Keratinocyte (primary cell): ENCODE measurements around the gene FCRLB. TPM values are rescaled to one million over a fixed set of nuclear protein-coding genes. Genes with fewer than 3 reads are reported as not detected.

ENCODE experiments used
- DNase-seq: peaks from one replicate; pipeline ENCODE4 v3.0.0-alpha.2; 2011; ENCODE audit warnings: low read depth, missing footprints, low spot score
- FAIRE-seq: peaks from 2 replicates; lab custom pipeline; 2011; peaks lifted over from hg19 to GRCh38; lab: Jason Lieb, UNC
- H2AFZ ChIP-seq: 2 replicates; pipeline ENCODE4 v1.6.0; 2012; ENCODE audit warnings: low read length, control low read depth, inconsistent platforms; ENCODE audit not compliant: control insufficient read depth
- H3K27ac ChIP-seq: 2 replicates; pipeline ENCODE4 v1.5.1; 2011; ENCODE audit warnings: low read length; ENCODE audit not compliant: control insufficient read depth, insufficient read depth
- H3K27me3 ChIP-seq: 3 replicates; pipeline ENCODE4 v1.6.0; 2011; ENCODE audit warnings: low read length; ENCODE audit not compliant: control insufficient read depth, insufficient read depth; ENCODE audit errors: extremely low read depth
- H3K36me3 ChIP-seq, 2 experiments: 2 replicates in 1 of 2; 3 replicates in 1 of 2; pipeline ENCODE4 v1.5.1; 2011; ENCODE audit warnings: low read length in 2 of 2, mild to moderate bottlenecking in 1 of 2; ENCODE audit not compliant: control insufficient read depth in 2 of 2, insufficient read depth in 2 of 2; ENCODE audit errors: extremely low read depth in 1 of 2
- H3K4me1 ChIP-seq: 3 replicates; pipeline ENCODE4 v1.5.1; 2011; ENCODE audit warnings: low read length; ENCODE audit not compliant: control insufficient read depth, insufficient read depth; ENCODE audit errors: extremely low read depth
- H3K4me2 ChIP-seq: 3 replicates; pipeline ENCODE4 v1.6.0; 2011; ENCODE audit warnings: low read depth, low read length; ENCODE audit not compliant: control insufficient read depth, insufficient read depth; ENCODE audit errors: extremely low read depth
- H3K4me3 ChIP-seq, 3 experiments: fragments of 200-600 bp in 1 of 3; sonication (generic) in 1 of 3; 2 replicates in 2 of 3; 3 replicates in 1 of 3; pipeline ENCODE4 v1.5.1; 2011 to 2016; ENCODE audit warnings: low read length in 3 of 3, mild to moderate bottlenecking in 3 of 3, control low read depth in 2 of 3, inconsistent platforms in 1 of 3, low read depth in 1 of 3, mixed read lengths in 1 of 3, mixed run types in 1 of 3, moderate library complexity in 1 of 3; ENCODE audit not compliant: control insufficient read depth in 2 of 3, insufficient read depth in 2 of 3; ENCODE audit errors: extremely low read depth in 1 of 3
- H3K79me2 ChIP-seq: 2 replicates; pipeline ENCODE4 v1.6.0; 2012; ENCODE audit warnings: low read length; ENCODE audit not compliant: control insufficient read depth, insufficient read depth
- H3K9ac ChIP-seq: 3 replicates; pipeline ENCODE4 v1.6.0; 2011; ENCODE audit warnings: low read length; ENCODE audit not compliant: control insufficient read depth, insufficient read depth; ENCODE audit errors: extremely low read depth
- H3K9me1 ChIP-seq: 3 replicates; pipeline ENCODE4 v1.6.0; 2011; ENCODE audit warnings: low read length; ENCODE audit not compliant: control insufficient read depth, insufficient read depth; ENCODE audit errors: extremely low read depth
- H3K9me3 ChIP-seq: 2 replicates; pipeline ENCODE4 v1.5.1; 2012; ENCODE audit warnings: low read depth, low read length; ENCODE audit not compliant: control insufficient read depth
- H4K20me1 ChIP-seq: 3 replicates; pipeline ENCODE4 v1.6.0; 2011; ENCODE audit warnings: low read length; ENCODE audit not compliant: control insufficient read depth, insufficient read depth; ENCODE audit errors: extremely low read depth
- EZH2 ChIP-seq: IDR thresholded peaks from one replicate; pipeline ENCODE4 v1.6.1; 2012; ENCODE audit warnings: inconsistent platforms, mild to moderate bottlenecking, low read length, moderate library complexity
- dilution Hi-C: fragments of 300-500 bp; cut with MboI; formaldehyde crosslinking; loops from one replicate; pipeline ENCODE4 v1.7.0; 2020; ENCODE audit warnings: low sequenced_read_pairs; ENCODE audit not compliant: extremely low pct_ligation_motif_present
- polyA plus RNA-seq, 5 experiments: library from polyadenylated mRNA; depleted of rRNA in 3 of 5; stranded (reverse) in 3 of 5; stranded (forward) in 1 of 5; unstranded in 1 of 5; fragments of >200 nt; gene quantifications; 1 replicate in 1 of 5; 2 replicates in 3 of 5; 3 replicates in 1 of 5; pipeline versions ENCODE4 v1.2.1 to v1.2.3, GENCODE V29; 2011 to 2012; ENCODE audit warnings: missing spikeins in 2 of 5, low read depth in 1 of 5, low replicate concordance in 1 of 5
- TF ChIP-seq, protein P1 (sequence below), 3 experiments: IDR thresholded peaks in 1 of 3; conservative IDR thresholded peaks in 1 of 3; optimal IDR thresholded peaks in 1 of 3; 2 replicates in 2 of 3; 3 replicates in 1 of 3; pipeline versions ENCODE3 to v1.5.1; 2011; ENCODE audit warnings: low read length in 3 of 3, mild to moderate bottlenecking in 3 of 3, moderate library complexity in 2 of 3, control low read depth in 1 of 3, inconsistent platforms in 1 of 3; ENCODE audit not compliant: insufficient read depth in 2 of 3; ENCODE audit errors: extremely low read depth in 1 of 3

FCRLB gene
- polyA plus RNA-seq, 1 donor (not counting 4 experiments of a cell fraction or from before 2014, with no cell fraction given) = 0.52 TPM

DNA sequence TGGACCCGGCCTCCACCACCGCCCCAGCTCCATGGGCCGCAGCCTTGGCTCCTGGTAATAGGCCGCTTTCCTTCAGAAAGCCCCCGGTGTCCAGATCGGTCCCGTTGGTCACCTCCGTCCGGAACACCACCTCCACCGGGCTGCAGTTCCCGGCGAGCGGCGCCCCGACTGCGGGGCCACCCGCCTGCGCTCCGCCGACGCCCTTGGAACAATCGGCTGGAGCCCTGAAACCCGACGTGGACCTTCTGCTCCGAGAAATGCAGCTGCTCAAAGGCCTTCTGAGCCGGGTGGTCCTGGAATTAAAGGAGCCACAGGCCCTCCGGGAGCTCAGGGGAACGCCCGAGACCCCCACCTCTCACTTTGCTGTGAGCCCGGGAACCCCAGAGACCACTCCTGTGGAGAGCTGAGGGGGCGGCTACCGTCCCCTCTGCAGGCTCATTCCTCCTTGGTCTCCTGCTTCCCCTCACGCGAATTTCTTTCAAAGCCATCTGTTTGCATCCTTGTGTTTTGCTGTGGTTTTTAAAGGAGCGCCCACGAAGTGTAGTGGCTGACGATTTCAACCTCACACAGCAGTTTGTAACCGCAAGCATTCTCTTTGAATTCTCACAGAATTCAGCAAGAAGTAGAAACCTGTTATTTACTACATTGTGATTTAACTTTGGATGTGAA is 6.0 kb downstream of the FCRLB start:
- FAIRE-seq (no peak), DNase-seq (no peak)
- peaks cover 46% of the 10 kb centered on the region for H3K4me1 ChIP-seq
- H2AFZ ChIP-seq = peak overlapping the region; percentile 69
- H3K27me3 ChIP-seq = no peaks in the 10 kb centered on the region
- H3K4me2 ChIP-seq = peak overlapping the region; percentile 83
- TF ChIP-seq, protein P1, sequence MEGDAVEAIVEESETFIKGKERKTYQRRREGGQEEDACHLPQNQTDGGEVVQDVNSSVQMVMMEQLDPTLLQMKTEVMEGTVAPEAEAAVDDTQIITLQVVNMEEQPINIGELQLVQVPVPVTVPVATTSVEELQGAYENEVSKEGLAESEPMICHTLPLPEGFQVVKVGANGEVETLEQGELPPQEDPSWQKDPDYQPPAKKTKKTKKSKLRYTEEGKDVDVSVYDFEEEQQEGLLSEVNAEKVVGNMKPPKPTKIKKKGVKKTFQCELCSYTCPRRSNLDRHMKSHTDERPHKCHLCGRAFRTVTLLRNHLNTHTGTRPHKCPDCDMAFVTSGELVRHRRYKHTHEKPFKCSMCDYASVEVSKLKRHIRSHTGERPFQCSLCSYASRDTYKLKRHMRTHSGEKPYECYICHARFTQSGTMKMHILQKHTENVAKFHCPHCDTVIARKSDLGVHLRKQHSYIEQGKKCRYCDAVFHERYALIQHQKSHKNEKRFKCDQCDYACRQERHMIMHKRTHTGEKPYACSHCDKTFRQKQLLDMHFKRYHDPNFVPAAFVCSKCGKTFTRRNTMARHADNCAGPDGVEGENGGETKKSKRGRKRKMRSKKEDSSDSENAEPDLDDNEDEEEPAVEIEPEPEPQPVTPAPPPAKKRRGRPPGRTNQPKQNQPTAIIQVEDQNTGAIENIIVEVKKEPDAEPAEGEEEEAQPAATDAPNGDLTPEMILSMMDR (optimal IDR thresholded peaks at IDR 0.05 in 1 of 3, IDR thresholded peaks at IDR 0.05 in 1 of 3, conservative IDR thresholded peaks at IDR 0.05 in 1 of 3; ENCODE audit: extremely low read depth in 1 of 3, insufficient read depth in 2 of 3, low read length in 3 of 3) = no peak
- no peak for TF ChIP-seq EZH2
- H4K20me1 ChIP-seq = no peaks in the 10 kb centered on the region
- no peaks in the 10 kb centered on the region for H3K9me1 ChIP-seq
- no peaks in the 10 kb centered on the region for H3K9me3 ChIP-seq
- peak overlapping the region; percentile 87 for H3K9ac ChIP-seq
- H3K36me3 ChIP-seq = no peaks in the 10 kb centered on the region
- H3K79me2 ChIP-seq = no peaks in the 10 kb centered on the region
- dilution Hi-C loops = no loop called here
- peak overlapping the region; percentile 58 to 77 (median 71) for H3K4me3 ChIP-seq
- peak overlapping the region; percentile 70 for H3K27ac ChIP-seq

DNA sequence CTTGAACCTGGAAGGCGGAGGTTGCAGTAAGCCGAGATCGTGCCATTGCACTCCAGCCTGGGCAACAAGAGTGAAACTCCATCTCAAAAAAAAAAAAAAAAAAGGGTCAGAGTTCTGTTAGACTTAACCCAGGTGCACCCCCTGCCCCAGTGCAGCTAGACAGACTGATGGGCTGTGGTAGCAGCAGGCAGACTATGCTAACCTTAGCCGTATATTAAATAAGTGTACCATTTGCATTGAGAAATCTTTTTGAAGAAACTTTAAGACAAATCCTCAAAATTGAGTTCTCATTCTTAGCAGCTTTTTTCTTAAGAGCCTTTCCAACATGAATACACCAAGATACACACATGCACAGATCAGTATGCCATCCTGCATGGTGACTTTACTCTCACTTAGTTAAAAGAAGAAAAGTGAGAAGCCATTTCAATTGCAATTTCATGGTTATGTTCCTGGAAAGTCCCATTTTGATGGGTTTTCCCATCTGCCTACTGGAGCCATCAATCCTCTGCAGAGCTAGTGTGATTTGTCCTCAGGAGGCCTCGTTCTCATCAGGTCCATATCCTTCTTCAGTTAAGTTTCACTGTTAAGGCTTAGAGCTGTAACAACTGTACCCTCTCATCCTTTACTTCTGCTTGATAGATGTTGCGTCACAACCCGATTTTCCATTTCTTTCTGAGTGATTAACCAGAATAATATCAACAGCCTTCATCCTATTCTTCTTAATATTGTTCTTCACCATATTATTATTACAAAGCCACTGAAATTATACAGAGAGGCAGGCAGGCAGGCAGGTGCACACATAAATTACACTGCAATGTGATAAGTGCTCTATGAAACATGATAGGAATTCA is 7.3 kb downstream of the FCRLB start:
- dilution Hi-C loops = no loop called here
- Histone ChIP-seq H2AFZ (no peak overlapping the region), H3K4me1 (peaks cover 58% of the 10 kb centered on the region), H3K9me1 (no peaks in the 10 kb centered on the region), H3K9me3 (no peaks in the 10 kb centered on the region), H3K79me2 (no peaks in the 10 kb centered on the region), H3K4me3 (no peak overlapping the region), H3K27ac (no peak overlapping the region), H3K9ac (no peak overlapping the region), H3K27me3 (no peaks in the 10 kb centered on the region), H4K20me1 (no peaks in the 10 kb centered on the region), H3K4me2 (peak overlapping the region; percentile 22), H3K36me3 (no peaks in the 10 kb centered on the region)
- TF ChIP-seq EZH2 = no peak
- TF ChIP-seq, protein P1 (optimal IDR thresholded peaks at IDR 0.05 in 1 of 3, IDR thresholded peaks at IDR 0.05 in 1 of 3, conservative IDR thresholded peaks at IDR 0.05 in 1 of 3; ENCODE audit: extremely low read depth in 1 of 3, insufficient read depth in 2 of 3, low read length in 3 of 3) = no peak
- DNase-seq = no peak
- no peak for FAIRE-seq
